Activated CD8-positive, alpha-beta memory T cell treated with anti-CD3 and anti-CD28 coated beads, Interleukin-2, amount 50 U/mL, for 48 hours (primary cell): ENCODE results near the gene TRIM61.
"Not testable (repeated sequence)": the region's sequence is repeated elsewhere in the genome, so short reads cannot be mapped to it uniquely, and the experiment has no call there.

Experiments used
- DNase-seq: peaks from one replicate; pipeline ENCODE4 v3.0.0-alpha.2; 2020

Gene TRIM61

DNA sequence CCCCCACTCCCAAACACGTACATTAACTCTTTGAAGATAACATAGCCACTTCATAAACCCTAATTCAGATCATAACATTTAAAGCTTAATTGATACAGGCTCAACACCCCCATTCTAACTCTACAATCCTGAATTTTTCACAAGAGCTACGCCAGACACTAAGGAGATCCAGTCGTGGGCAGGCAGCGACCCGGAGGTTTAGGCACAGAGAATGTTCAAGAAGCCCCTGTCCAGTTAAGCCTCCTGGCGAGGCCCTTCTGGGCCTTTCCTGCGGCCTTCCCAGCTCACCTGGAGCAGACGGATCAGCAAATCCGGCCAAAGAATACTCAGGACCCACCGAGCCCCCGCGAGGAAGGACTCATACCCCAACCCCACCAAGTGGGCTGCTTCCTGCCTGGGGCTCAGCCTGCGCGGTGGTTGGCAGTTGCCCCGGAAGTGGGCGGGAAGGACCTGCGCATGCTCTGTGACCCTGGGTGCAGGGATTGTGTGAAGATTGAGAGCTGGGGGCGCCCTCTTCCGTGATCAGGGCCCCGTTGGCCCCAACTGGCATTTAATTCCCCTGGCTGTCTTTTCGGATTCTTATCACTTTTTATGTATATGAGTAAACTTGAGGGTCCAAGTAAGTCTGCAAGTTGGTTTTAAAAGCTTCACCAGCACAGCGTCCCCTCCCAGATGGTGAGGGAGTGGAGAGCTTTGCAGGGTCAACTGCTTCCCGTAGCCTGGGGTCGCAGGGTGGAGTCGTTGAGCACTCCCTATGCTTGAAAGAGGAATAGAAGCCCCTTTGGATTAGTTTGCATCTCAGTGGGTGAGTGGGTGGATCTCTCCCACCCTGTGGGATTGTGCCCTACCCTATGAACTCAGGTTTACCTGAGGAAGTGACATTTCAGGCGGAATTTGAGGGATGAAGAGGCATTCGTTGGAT lies at the start of gene TRIM61:
TSS of gene TRIM61 (minus strand) at position 415 of the 922 bp plus-strand sequence. CDS start 7,655 bp downstream, outside the sequence.
- DNase-seq: peak; percentile 76

DNA sequence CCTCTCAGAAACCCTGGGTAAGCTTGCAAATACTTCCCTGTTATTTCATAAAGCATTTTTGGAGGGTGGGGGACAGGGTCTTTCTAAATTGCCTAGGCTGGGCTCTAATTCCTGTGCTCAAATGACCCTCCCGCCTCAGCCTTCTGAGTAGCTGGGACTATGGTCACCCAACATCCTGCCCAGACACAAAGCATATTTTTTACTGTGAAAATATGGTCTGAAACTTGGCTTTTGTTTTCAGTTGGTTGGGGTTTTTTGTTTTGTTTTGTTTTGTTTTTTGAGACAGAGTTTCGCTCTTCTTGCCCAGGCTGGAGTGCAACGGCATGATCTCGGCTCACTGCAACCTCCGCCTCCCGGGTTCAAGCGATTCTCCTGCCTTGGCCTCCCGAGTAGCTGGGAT lies 48.3 kb upstream of the TRIM61 start:
- DNase-seq: not testable (repeated sequence)

GRCh38 chr4:165019995-165020394 lies 42.5 kb upstream of the TRIM61 start:
- not testable (repeated sequence) for DNase-seq

DNA sequence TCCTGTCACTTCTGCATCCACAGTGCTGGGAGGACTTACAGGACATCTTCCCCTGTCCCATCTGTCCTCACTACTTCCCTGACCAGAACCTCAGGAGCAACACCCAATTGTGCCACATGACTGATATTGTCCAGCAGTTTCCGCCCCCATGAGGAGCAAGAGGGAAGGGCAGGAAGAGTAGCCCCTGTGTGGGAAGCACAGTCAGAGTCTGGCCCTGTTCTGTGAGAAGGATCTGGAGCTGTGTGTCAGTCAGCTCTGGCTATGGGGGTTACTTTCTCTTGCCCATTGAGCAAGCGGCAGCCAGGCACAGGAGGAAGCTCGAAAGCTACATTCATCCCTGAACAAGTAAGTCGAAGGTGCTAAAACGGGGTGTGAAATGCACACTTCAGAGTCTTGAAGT lies 39.5 kb upstream of the TRIM61 start:
- no peak for DNase-seq

GRCh38 chr4:165013691-165014090 lies 36.2 kb upstream of the TRIM61 start:
- no peak for DNase-seq

- no peak for DNase-seq
Measured at GRCh38 chr4:165011403-165011802, 33.9 kb upstream of the TRIM61 start.

- no peak for DNase-seq
Measured at GRCh38 chr4:165010991-165011390, 33.5 kb upstream of the TRIM61 start.

- DNase-seq: no peak
Measured at GRCh38 chr4:165010487-165010886, 33.0 kb upstream of the TRIM61 start.

- DNase-seq: no peak
Measured at GRCh38 chr4:165009493-165010227, 32.2 kb upstream of the TRIM61 start.

GRCh38 chr4:165006886-165007285 lies 29.4 kb upstream of the TRIM61 start:
- DNase-seq: no peak

- no peak for DNase-seq
Measured at GRCh38 chr4:165006456-165006855, 29.0 kb upstream of the TRIM61 start.

- no peak for DNase-seq
Measured at GRCh38 chr4:165005352-165005925, 28.0 kb upstream of the TRIM61 start.

DNA sequence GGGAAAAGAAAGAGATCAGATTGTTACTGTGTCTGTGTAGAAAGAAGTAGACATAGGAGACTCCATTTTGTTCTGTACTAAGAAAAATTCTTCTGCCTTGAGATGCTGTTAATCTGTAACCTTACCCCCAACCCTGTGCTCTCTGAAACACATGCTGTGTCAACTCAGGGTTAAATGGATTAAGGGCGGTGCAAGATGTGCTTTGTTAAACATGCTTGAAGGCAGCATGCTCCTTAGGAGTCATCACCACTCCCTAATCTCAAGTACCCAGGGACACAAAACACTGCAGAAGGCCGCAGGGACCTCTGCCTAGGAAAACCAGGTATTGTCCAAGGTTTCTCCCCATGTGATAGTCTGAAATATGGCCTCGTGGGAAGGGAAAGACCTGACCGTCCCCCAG lies 24.5 kb upstream of the TRIM61 start:
- not testable (repeated sequence) for DNase-seq

DNA sequence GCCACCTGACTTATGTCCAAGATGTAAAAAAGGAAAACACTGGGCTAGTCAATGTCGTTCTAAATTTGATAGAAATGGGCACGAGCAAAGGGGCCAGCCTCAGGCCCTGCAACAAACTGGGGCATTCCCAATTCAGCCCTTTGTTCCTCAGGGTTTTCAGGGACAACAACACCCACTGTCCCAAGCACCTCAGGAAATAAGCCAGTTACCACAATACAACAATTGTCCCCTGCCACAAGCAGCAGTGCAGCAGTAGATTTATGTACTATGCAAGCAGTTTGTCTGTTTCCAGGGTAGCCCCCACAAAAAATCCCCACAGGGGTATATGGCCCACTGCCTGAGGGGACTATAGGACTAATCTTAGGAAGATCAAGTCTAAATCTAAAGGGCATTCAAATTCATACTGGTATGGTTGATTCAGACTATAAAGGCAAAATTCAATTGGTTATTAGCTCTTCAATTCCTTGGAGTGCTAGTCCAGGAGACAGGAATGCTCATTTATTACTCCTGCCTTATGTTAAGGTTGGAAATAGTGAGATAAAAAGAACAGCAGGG lies 21.1 kb upstream of the TRIM61 start:
- not testable (repeated sequence) for DNase-seq

DNA sequence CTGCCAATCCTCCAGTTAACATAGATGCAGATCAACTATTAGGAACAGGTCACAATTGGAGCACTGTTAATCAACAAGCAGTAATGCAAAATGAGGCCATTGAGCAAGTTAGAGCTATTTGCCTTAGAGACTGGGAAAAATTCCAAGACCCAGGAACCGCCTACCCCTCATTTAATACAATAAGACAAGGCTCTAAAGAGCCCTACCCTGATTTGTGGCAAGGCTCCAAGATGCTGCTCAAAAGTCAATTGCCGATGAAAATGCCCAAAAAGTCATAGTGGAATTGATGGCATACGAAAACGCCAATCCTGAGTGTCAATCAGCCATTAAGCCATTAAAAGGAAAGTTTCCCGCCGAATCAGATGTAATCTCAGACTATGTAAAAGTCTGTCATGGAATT lies 20.5 kb upstream of the TRIM61 start:
- no peak for DNase-seq

- DNase-seq: no peak
Measured at GRCh38 chr4:164997324-164997723, 19.9 kb upstream of the TRIM61 start.

GRCh38 chr4:164996123-164996522 lies 18.7 kb upstream of the TRIM61 start:
- not testable (repeated sequence) for DNase-seq

- DNase-seq: not testable (repeated sequence)
Measured at GRCh38 chr4:164990786-164991185, 13.3 kb upstream of the TRIM61 start.

DNA sequence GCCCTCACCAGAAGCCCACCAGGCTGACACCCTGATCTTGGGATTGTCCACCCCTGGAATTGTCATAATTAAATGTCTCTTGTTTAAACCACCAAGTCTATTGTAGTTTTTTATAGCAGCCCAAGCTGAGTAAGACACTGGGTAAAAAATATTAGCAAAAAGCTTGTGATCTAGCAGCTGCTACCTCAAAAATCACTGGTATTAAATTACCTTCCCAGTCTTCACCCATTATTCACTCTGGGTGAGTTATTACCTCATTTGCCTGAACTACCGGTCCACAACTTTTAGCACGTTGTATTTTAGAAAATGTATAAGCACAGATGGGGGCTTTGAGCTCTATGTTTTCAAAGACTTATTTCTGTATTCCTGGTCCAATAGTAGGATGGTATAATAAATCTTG lies 12.0 kb upstream of the TRIM61 start:
- no peak for DNase-seq

GRCh38 chr4:164971929-164972328 lies 5.5 kb downstream of the TRIM61 start:
- DNase-seq: not testable (repeated sequence)

DNA sequence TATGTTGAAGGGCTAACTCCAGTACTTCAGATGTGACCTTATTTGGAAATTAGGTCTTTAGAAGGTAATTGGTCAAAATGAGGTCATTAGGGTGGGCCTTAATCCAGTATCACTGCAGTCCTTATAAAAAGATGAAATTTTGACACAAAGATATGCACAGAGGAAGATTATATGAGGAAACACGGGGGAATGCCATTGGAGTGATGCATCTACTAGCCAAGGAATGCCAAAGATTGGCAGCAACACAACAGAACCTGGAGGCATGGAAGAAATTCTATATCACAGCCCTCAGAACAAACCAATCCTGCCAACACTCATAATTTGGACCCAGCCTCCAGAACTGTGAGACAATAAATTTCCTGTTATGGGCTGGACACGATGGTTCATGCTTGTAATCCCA lies 17.6 kb downstream of the TRIM61 start:
- DNase-seq: no peak

- not testable (repeated sequence) for DNase-seq
Measured at GRCh38 chr4:164959421-164959820, 18.0 kb downstream of the TRIM61 start.
